GM12892 (cell line): Measurements from ENCODE around the gene LSAMP.

Experiments
- POLR2A ChIP-seq: IDR thresholded peaks from 2 replicates; pipeline ENCODE4 v1.6.1; 2011; ENCODE audit warnings: low read depth, low read length, control low read depth
- POLR2AphosphoS5 ChIP-seq: IDR thresholded peaks from 2 replicates; pipeline ENCODE4 v1.6.1; 2011; ENCODE audit warnings: low read depth, low read length, control low read depth
- TAF1 ChIP-seq: IDR thresholded peaks from 2 replicates; pipeline ENCODE4 v1.6.1; 2011; ENCODE audit warnings: low read depth, mild to moderate bottlenecking, control low read depth, low read length, borderline replicate concordance

- TF ChIP-seq POLR2A (no peak), POLR2AphosphoS5 (no peak), TAF1 (no peak)
Measured at GRCh38 chr3:115931581-115931980, 513.7 kb downstream of the LSAMP start.
